Endothelial cell of umbilical vein (primary cell): ENCODE data around the gene CALR3.

Source experiments
- CTCF ChIP-seq, 2 donors: IDR thresholded peaks; 1 replicate in 1 of 2; 2 replicates in 1 of 2; pipeline ENCODE4 v1.5.1; 2011; ENCODE audit warnings: low read length in 2 of 2, mild to moderate bottlenecking in 2 of 2, moderate library complexity in 2 of 2, control low read depth in 1 of 2, inconsistent platforms in 1 of 2, low read depth in 1 of 2; ENCODE audit not compliant: insufficient read depth in 1 of 2; ENCODE audit errors: extremely low read depth in 1 of 2
- GATA2 ChIP-seq: IDR thresholded peaks from 2 replicates; pipeline ENCODE4 v1.7.0; 2011; ENCODE audit warnings: low read depth, mild to moderate bottlenecking, moderate library complexity, mixed read lengths, low read length; ENCODE audit not compliant: insufficient read length, insufficient read depth
- MYC ChIP-seq: IDR thresholded peaks from one replicate; pipeline ENCODE4 v1.6.1; 2011; ENCODE audit warnings: mild to moderate bottlenecking, low read depth, low read length
- POLR2A ChIP-seq: IDR thresholded peaks from 2 replicates; pipeline ENCODE4 v1.6.1; 2012; ENCODE audit warnings: low read depth, mild to moderate bottlenecking, control low read depth, low read length
- POLR2AphosphoS5 ChIP-seq: IDR thresholded peaks from 2 replicates; pipeline ENCODE4 v1.6.1; 2012; ENCODE audit warnings: low read depth, mild to moderate bottlenecking, control low read depth, low read length, moderate library complexity; ENCODE audit not compliant: insufficient read depth

- TF ChIP-seq CTCF (IDR thresholded peaks at IDR 0.05; ENCODE audit: extremely low read depth in 1 of 2, insufficient read depth in 1 of 2, low read depth in 1 of 2, low read length in 2 of 2) (no peak), POLR2A (no peak), POLR2AphosphoS5 (no peak), MYC (no peak), GATA2 (no peak)
These were observed 23.3 kb upstream of the CALR3 start for GRCh38 chr19:16519230-16519687.
